Cerebellar nuclear complex (tissue), 1 donor: ENCODE data around the gene UBE2G1.
A peak's percentile ranks its signal among the peaks of the same experiment; 100 is the strongest.
"Not testable (repeated sequence)": the region's sequence is repeated elsewhere in the genome, so short reads cannot be mapped to it uniquely, and the experiment has no call there.

ENCODE experiments used
- DNase-seq, 2 experiments: peaks; one replicate each; lab custom pipeline; 2025; lab: John Stamatoyannopoulos, UW

The UBE2G1 gene

GRCh38 chr17:4366327-4367063, at the start of gene UBE2G1:
Gene UBE2G1, minus strand, starts transcription at chr17:4366675. Its CDS starts 359 bp downstream, at chr17:4366316.
- peak; percentile 58 to 91 for DNase-seq

GRCh38 chr17:4412933-4413831, 46.7 kb upstream of the UBE2G1 start:
- peak in 1 of 2 experiments; percentile 73 for DNase-seq

- DNase-seq: no peak
Observed at GRCh38 chr17:4411201-4411600, 44.7 kb upstream of the UBE2G1 start.

GRCh38 chr17:4409659-4410058, 43.2 kb upstream of the UBE2G1 start:
- no peak for DNase-seq

GRCh38 chr17:4407851-4408250, 41.4 kb upstream of the UBE2G1 start:
- DNase-seq: no peak

- DNase-seq: no peak
Observed at GRCh38 chr17:4407216-4407615, 40.7 kb upstream of the UBE2G1 start.

GRCh38 chr17:4406386-4406785, 39.9 kb upstream of the UBE2G1 start:
- DNase-seq: no peak

- no peak for DNase-seq
Observed at GRCh38 chr17:4405699-4406098, 39.2 kb upstream of the UBE2G1 start.

GRCh38 chr17:4405038-4405669, 38.7 kb upstream of the UBE2G1 start:
- no peak for DNase-seq

- DNase-seq: no peak
Observed at GRCh38 chr17:4397840-4398239, 31.4 kb upstream of the UBE2G1 start.

- no peak for DNase-seq
Observed at GRCh38 chr17:4395111-4395478, 28.6 kb upstream of the UBE2G1 start.

- no peak for DNase-seq
Observed at GRCh38 chr17:4394208-4395110, 28.0 kb upstream of the UBE2G1 start.

GRCh38 chr17:4393806-4394205, 27.3 kb upstream of the UBE2G1 start:
- no peak for DNase-seq

GRCh38 chr17:4389079-4389478, 22.6 kb upstream of the UBE2G1 start:
- DNase-seq: no peak

GRCh38 chr17:4387137-4387536, 20.7 kb upstream of the UBE2G1 start:
- no peak for DNase-seq

- no peak for DNase-seq
Observed at GRCh38 chr17:4386406-4386805, 19.9 kb upstream of the UBE2G1 start.

- no peak for DNase-seq
Observed at GRCh38 chr17:4381690-4382671, 15.5 kb upstream of the UBE2G1 start.

GRCh38 chr17:4378626-4379025, 12.2 kb upstream of the UBE2G1 start:
- no peak for DNase-seq

GRCh38 chr17:4377247-4377646, 10.8 kb upstream of the UBE2G1 start:
- DNase-seq: not testable (repeated sequence)

- not testable (repeated sequence) for DNase-seq
Observed at GRCh38 chr17:4375796-4376440, 9.4 kb upstream of the UBE2G1 start.
